Placental epithelial cell (primary cell): ENCODE data around the gene TRIM66. TPM values are rescaled to one million over a fixed set of nuclear protein-coding genes. Genes with fewer than 3 reads are reported as not detected.

Experiments used
- small RNA-seq: library from RNA; depleted of rRNA; stranded (forward); fragments of <200 nt; gene quantifications from one replicate; pipeline ENCODE3, GENCODE V24; 2012
- total RNA-seq: library from RNA; depleted of rRNA; stranded (reverse); fragments of >200 nt; gene quantifications from 2 replicates; pipeline ENCODE4 v1.2.3, GENCODE V29; 2012

The TRIM66 gene
- total RNA-seq, result 6.2 and 11.8 TPM in 2 replicates

GRCh38 chr11:8682303-8683114 is at the start of gene TRIM66, which contains the start of gene RPL27A:
TRIM66 (minus strand) TSS chr11:8682665; CDS start chr11:8672274, 10,391 bp downstream.
RPL27A (plus strand) TSS chr11:8682792; CDS start chr11:8682814, 22 bp downstream.

DNA sequence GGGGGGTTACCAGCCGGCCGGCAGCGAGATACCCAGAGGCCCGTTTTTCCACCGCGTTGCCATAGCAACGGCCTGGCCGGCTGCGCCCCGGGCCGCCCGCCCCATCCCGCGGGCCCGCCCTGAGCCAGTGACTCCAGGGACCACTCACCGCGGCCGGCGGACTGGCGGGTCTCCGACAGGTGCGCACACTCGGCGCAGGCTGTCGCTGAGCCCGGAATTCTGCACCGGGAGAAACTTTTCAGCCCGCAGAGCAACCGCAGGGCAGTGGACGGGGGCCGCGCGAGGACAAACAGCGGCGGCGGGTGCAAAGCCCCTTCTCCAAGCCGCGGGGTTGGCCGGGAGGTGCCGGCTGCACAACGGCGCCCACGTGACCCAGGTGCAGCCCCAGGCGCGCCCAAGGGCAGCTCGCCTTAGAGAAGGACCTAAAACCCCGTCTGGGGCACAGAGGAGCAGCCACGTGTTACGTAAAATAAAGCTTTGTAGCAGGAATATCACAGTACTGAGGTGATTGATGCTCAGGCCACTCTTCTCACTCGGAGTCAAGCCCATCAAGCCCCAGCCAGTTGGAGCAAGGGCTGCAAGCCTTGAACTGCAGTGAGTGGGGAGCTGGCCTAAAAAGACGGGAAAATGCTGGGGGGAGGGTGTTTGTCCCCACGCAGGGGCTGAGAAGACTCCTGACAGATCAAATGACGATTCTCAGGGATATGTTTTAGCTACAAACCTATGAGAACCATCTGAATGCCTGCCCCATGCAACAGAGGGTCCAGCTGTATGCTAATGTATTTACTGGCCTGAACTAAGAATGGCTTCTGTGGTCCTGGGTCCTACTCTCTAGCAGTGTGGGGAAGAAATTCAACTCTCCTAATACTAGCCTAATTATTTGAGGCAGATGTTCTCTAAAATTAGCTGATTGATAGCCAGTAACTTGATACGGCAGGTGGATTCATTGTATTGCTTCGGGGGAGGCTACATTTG is 88.2 kb downstream of the TRIM66 start, which contains the start of gene STK33:
TSS of gene STK33 (minus strand) at position 294 of the 975 bp plus-strand sequence. CDS start 119,323 bp downstream, outside the sequence.

Small RNA genes within 50 kb of the gene (small RNA-seq; reads per million reads assigned to genes)
- gene SNORA3A (not detected), gene SNORA3B (105 reads per million, percentile 98 among the genes with 10 or more reads in this experiment)

Other genes starting within 250 kb of the TRIM66 start
- gene STK33, start 88.4 kb downstream of the TRIM66 start, total RNA-seq, result under 0.01 TPM in 1 of 2 replicates, not detected in the other
- 437 and 1,098 TPM in 2 replicates for gene RPL27A, start 127 bp upstream of the TRIM66 start, total RNA-seq
- 35.7 and 42.6 TPM in 2 replicates for gene AKIP1, start 228.5 kb upstream of the TRIM66 start, total RNA-seq